H1 (cell line): Measurements from ENCODE around the gene CALY. TPM values are rescaled to one million over a fixed set of nuclear protein-coding genes. Genes with fewer than 3 reads are reported as not detected.
A peak's percentile ranks its signal among the peaks of the same experiment; 100 is the strongest.

ENCODE experiments used
- CTCF ChIA-PET: fragments of 300-600 bp; sonication (Branson Sonifier 250); formaldehyde crosslinking; loops from one replicate; lab custom pipeline; 2021; ENCODE audit not compliant: partially characterized antibody; lab: Charles Lee
- POLR2A ChIA-PET: fragments of 300-600 bp; sonication (Branson Sonifier 250); formaldehyde crosslinking; loops from one replicate; lab custom pipeline; 2021; ENCODE audit warnings: inconsistent platforms; ENCODE audit not compliant: partially characterized antibody; lab: Charles Lee
- DNase-seq, 2 experiments: peaks; one replicate each; pipeline versions ENCODE4 v3.0.0 to v3.0.0-alpha.2; 2010 to 2022; ENCODE audit warnings: low spot score in 2 of 2, low read depth in 1 of 2, mixed read lengths in 1 of 2
- FAIRE-seq: peaks from 2 replicates; lab custom pipeline; 2011; peaks lifted over from hg19 to GRCh38; lab: Jason Lieb, UNC
- H2AFZ ChIP-seq: 2 replicates; pipeline ENCODE4 v1.8.1; 2012; ENCODE audit warnings: low read length, inconsistent platforms
- H2AK5ac ChIP-seq: 2 replicates; pipeline ENCODE4 v1.6.1; 2013; ENCODE audit warnings: low read depth, low read length
- H2BK120ac ChIP-seq: replicated peaks from 2 replicates; pipeline ENCODE3; 2013; ENCODE audit warnings: low read depth, low read length, inconsistent platforms
- H2BK12ac ChIP-seq: 2 replicates; pipeline ENCODE4 v1.6.1; 2013; ENCODE audit warnings: low read depth, low read length
- H2BK15ac ChIP-seq: 2 replicates; pipeline ENCODE4 v1.6.1; 2013; ENCODE audit warnings: low read length
- H2BK20ac ChIP-seq: 2 replicates; pipeline ENCODE4 v1.6.1; 2013; ENCODE audit warnings: low read length
- H2BK5ac ChIP-seq: 2 replicates; pipeline ENCODE4 v1.6.1; 2013; ENCODE audit warnings: low read depth, low read length
- H3K14ac ChIP-seq: 2 replicates; pipeline ENCODE4 v1.6.1; 2013; ENCODE audit warnings: inconsistent platforms; ENCODE audit not compliant: insufficient read length
- H3K18ac ChIP-seq: 2 replicates; pipeline ENCODE4 v1.6.1; 2013; ENCODE audit warnings: low read length; ENCODE audit errors: extremely low read depth
- H3K23ac ChIP-seq: 2 replicates; pipeline ENCODE4 v1.6.1; 2013; ENCODE audit warnings: inconsistent platforms; ENCODE audit not compliant: insufficient read length
- H3K23me2 ChIP-seq: 2 replicates; pipeline ENCODE4 v1.6.1; 2013; ENCODE audit warnings: low read depth, low read length
- H3K27ac ChIP-seq: 2 replicates; pipeline ENCODE4 v1.6.1; 2011; ENCODE audit warnings: low read depth, low read length, inconsistent platforms
- H3K27me3 ChIP-seq, 4 experiments: replicated peaks in 1 of 4; 1 replicate in 1 of 4; 2 replicates in 3 of 4; pipeline versions ENCODE4 v1.6.1 to v1.8.1; 2011 to 2013; ENCODE audit warnings: low read length in 3 of 4, mild to moderate bottlenecking in 3 of 4, inconsistent platforms in 2 of 4, mixed read lengths in 2 of 4, moderate library complexity in 1 of 4; ENCODE audit not compliant: control insufficient read depth in 3 of 4, insufficient read depth in 3 of 4; ENCODE audit errors: extremely low read depth in 1 of 4
- H3K36me3 ChIP-seq, 4 experiments: 2 replicates each; pipeline versions ENCODE4 v1.6.1 to v1.8.1; 2011 to 2013; ENCODE audit warnings: mild to moderate bottlenecking in 4 of 4, low read length in 3 of 4, moderate library complexity in 2 of 4, control low read depth in 1 of 4, inconsistent platforms in 1 of 4; ENCODE audit not compliant: insufficient read depth in 4 of 4, control insufficient read depth in 2 of 4
- H3K4ac ChIP-seq: replicated peaks from 2 replicates; pipeline ENCODE3; 2013; ENCODE audit warnings: low read length, low read depth, mixed read lengths, inconsistent platforms; ENCODE audit not compliant: insufficient read length
- H3K4me1 ChIP-seq, 4 experiments: replicated peaks in 1 of 4; 1 replicate in 1 of 4; 2 replicates in 3 of 4; pipeline versions ENCODE4 v1.6.1 to v1.8.1; 2011 to 2013; ENCODE audit warnings: low read length in 3 of 4, inconsistent platforms in 2 of 4, mixed read lengths in 1 of 4; ENCODE audit not compliant: insufficient read depth in 4 of 4, control insufficient read depth in 3 of 4
- H3K4me2 ChIP-seq, 2 experiments: 2 replicates each; pipeline versions ENCODE4 v1.6.1 to v1.8.1; 2011 to 2013; ENCODE audit warnings: low read depth in 2 of 2, low read length in 2 of 2, control low read depth in 1 of 2, inconsistent platforms in 1 of 2, mild to moderate bottlenecking in 1 of 2; ENCODE audit not compliant: insufficient read depth in 1 of 2
- H3K4me3 ChIP-seq, 4 experiments: fragments of 200-600, 300-600 bp in 1 of 4; sonication (generic), shearing (Covaris generic), sonication (Bioruptor Twin) in 1 of 4; 2 replicates each; pipeline versions ENCODE4 v1.5.1 to v1.8.1; 2011 to 2016; ENCODE audit warnings: low read length in 4 of 4, low read depth in 3 of 4, control low read depth in 2 of 4, inconsistent platforms in 2 of 4, mild to moderate bottlenecking in 2 of 4, mixed read lengths in 1 of 4, moderate library complexity in 1 of 4; ENCODE audit not compliant: insufficient read depth in 2 of 4; ENCODE audit errors: extremely low read depth in 1 of 4
- H3K56ac ChIP-seq: replicated peaks from 2 replicates; pipeline ENCODE3; 2013; ENCODE audit warnings: low read depth, mild to moderate bottlenecking, mixed read lengths, low read length, inconsistent platforms; ENCODE audit not compliant: insufficient read length
- H3K79me1 ChIP-seq: 2 replicates; pipeline ENCODE4 v1.6.1; 2013; ENCODE audit warnings: low read depth, low read length, control low read depth
- H3K79me2 ChIP-seq, 2 experiments: 2 replicates each; pipeline versions ENCODE4 v1.6.1 to v1.8.1; 2012 to 2013; ENCODE audit warnings: low read length in 2 of 2, mild to moderate bottlenecking in 2 of 2, inconsistent platforms in 1 of 2; ENCODE audit not compliant: insufficient read depth in 2 of 2, control insufficient read depth in 1 of 2
- H3K9ac ChIP-seq, 4 experiments: replicated peaks in 1 of 4; 1 replicate in 1 of 4; 2 replicates in 3 of 4; pipeline versions ENCODE4 v1.6.1 to v1.8.1; 2011 to 2013; ENCODE audit warnings: low read depth in 3 of 4, low read length in 3 of 4, control low read depth in 2 of 4, mild to moderate bottlenecking in 2 of 4, moderate library complexity in 2 of 4, inconsistent platforms in 1 of 4; ENCODE audit errors: extremely low read depth in 1 of 4
- H3K9me3 ChIP-seq, 2 experiments: 2 replicates each; pipeline versions ENCODE4 v1.6.1 to v1.8.1; 2012 to 2013; ENCODE audit warnings: mild to moderate bottlenecking in 2 of 2, moderate library complexity in 2 of 2, control low read depth in 1 of 2, inconsistent platforms in 1 of 2, low read depth in 1 of 2, low read length in 1 of 2, mixed read lengths in 1 of 2; ENCODE audit not compliant: insufficient read depth in 2 of 2
- H4K20me1 ChIP-seq, 2 experiments: replicated peaks in 1 of 2; 2 replicates each; pipeline versions ENCODE3 to v1.8.1; 2011 to 2013; ENCODE audit warnings: inconsistent platforms in 2 of 2, low read length in 2 of 2, mild to moderate bottlenecking in 1 of 2; ENCODE audit not compliant: insufficient read depth in 2 of 2, control insufficient read depth in 1 of 2
- H4K5ac ChIP-seq: 2 replicates; pipeline ENCODE4 v1.6.1; 2013; ENCODE audit warnings: low read length, low read depth, mixed read lengths, inconsistent platforms; ENCODE audit not compliant: insufficient read length
- H4K8ac ChIP-seq: 2 replicates; pipeline ENCODE4 v1.8.0; 2013; ENCODE audit warnings: mild to moderate bottlenecking, moderate library complexity, low read length, inconsistent platforms; ENCODE audit not compliant: insufficient read depth; ENCODE audit errors: extremely low read depth
- H4K91ac ChIP-seq: replicated peaks from 2 replicates; pipeline ENCODE3; 2013; ENCODE audit warnings: low read length, mixed read lengths, inconsistent platforms; ENCODE audit not compliant: insufficient read length
- BACH1 ChIP-seq: IDR thresholded peaks from 2 replicates; pipeline ENCODE4 v1.6.1; 2012; ENCODE audit warnings: low read length, improper control_type of control experiment
- WGBS, 2 experiments: shearing (Covaris generic) in 1 of 2; methylation state at CpG; one replicate each; pipeline versions ENCODE4 v1.1.6 to v1.1.7; 2013 to 2015; ENCODE audit warnings: low lambda C conversion rate in 2 of 2, mixed read lengths in 2 of 2, inconsistent platforms in 1 of 2, low coverage in 1 of 2, missing lambda C conversion rate in 1 of 2; ENCODE audit not compliant: insufficient replicate concordance in 2 of 2, insufficient coverage in 1 of 2, insufficient read length in 1 of 2; ENCODE audit errors: extremely low coverage in 1 of 2, missing lambda C conversion rate in 1 of 2; 5-methylcytosine and 5-hydroxymethylcytosine counted together
- polyA plus RNA-seq, 7 experiments: library from polyadenylated mRNA; depleted of rRNA in 3 of 7; stranded (reverse) in 5 of 7; unstranded in 2 of 7; fragments of >200 nt in 5 of 7; fragments of 200-250 nt in 2 of 7; gene quantifications; 1 replicate in 5 of 7; 2 replicates in 1 of 7; 4 replicates in 1 of 7; pipeline versions ENCODE4 v1.2.1 to v1.2.3, GENCODE V29; 2011 to 2013; ENCODE audit warnings: missing spikeins in 2 of 7, mixed read lengths in 2 of 7
- total RNA-seq: library from RNA; stranded (reverse); fragmentation: NEBNext Ultra II Directional; extraction: Animal tissue kit (Norgen Biotek cat#: 25700); gene quantifications from 2 replicates; pipeline ENCODE4 v1.2.1, GENCODE V29; 2021
- TF ChIP-seq, protein P1 (sequence below): IDR thresholded peaks from 2 replicates; pipeline ENCODE4 v1.6.1; 2012; ENCODE audit warnings: inconsistent platforms
- TF ChIP-seq, protein P2 (sequence below): IDR thresholded peaks from 2 replicates; pipeline ENCODE4 v1.6.1; 2012; ENCODE audit warnings: inconsistent platforms

The CALY gene
- total and polyA plus RNA-seq, 2 of the 8 experiments (the other 6 are each of a cell fraction or from before 2014, with no cell fraction given): 1.3 to 1.5 TPM

DNA sequence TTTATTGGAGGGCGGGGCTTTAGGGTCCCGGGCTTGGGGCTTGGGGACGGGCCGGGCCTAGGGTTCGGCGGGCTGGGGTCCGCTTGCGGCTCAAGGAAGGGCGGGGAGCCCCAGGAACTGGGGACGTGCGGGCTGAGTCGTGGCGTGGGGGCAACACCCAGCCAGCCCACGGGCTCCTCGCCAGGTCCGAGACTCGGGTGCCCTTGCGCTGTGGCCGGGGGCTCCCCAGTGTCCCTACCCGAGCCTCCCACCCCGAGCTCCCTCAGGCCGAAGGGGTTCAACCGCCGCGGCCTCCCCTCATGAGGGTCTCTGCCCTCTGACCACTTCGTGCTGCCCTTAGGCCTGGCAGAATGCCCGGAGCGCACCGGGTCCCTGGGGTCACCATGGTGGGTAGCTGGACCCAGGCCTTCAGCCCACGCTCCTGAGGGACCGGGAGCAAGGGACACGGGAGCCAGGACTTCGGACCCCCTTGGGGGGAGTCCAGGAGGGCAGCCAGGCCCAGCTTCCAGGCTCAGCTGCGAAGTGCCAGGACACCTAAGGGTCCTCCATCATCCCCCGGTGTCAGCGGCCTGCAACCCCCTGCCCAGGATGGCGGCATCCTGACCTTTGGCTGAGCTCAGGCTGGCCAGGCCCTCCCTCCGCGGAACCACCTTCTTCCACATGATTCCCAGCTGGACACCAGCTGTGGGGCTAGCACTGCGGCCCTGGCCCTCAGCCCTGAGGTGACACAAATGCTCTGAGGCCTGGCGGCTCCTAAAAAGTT is 21.6 kb upstream of the CALY start:
- Histone ChIP-seq H4K20me1 (peaks cover 7 to 16% of the 10 kb centered on the region in 2 experiments), H3K23ac (no peak overlapping the region), H3K18ac (no peak overlapping the region), H3K14ac (no peak overlapping the region), H2BK20ac (no peak overlapping the region), H3K27me3 (peaks cover 0 to 19% (median 7%) of the 10 kb centered on the region in 4 experiments; a peak in 5 of 7 replicates), H2BK12ac (0 out of 2 replicates have a peak overlapping the region, but pooled peaks have one; percentile 27), H3K36me3 (peaks cover 4 to 13% (median 10%) of the 10 kb centered on the region in 4 experiments; a peak in 7 of 8 replicates), H3K27ac (no peak overlapping the region), H3K79me1 (no peaks in the 10 kb centered on the region; the same call in 1 of the 2 replicates), H3K9me3 (no peaks in the 10 kb centered on the region), H4K91ac (no peak overlapping the region), H2AFZ (peak overlapping the region; percentile 19; the same call in 1 of the 2 replicates), H3K79me2 (no peaks in the 10 kb centered on the region), H2BK5ac (no peak overlapping the region), H3K9ac (no peak overlapping the region), H2AK5ac (no peak overlapping the region), H3K23me2 (peaks cover 6% of the 10 kb centered on the region; the same call in 1 of the 2 replicates), H2BK15ac (no peak overlapping the region), H4K5ac (no peak overlapping the region), H3K4me2 (no peak overlapping the region; a peak in 1 of 4 replicates), H4K8ac (peak overlapping the region; percentile 28; the same call in 1 of the 2 replicates), H2BK120ac (no peak overlapping the region), H3K56ac (no peak overlapping the region), H3K4me1 (peaks cover 0 to 6% (median 3%) of the 10 kb centered on the region in 4 experiments; a peak in 3 of 7 replicates), H3K4ac (no peak overlapping the region), H3K4me3 (no peak overlapping the region; a peak in 1 of 8 replicates)
- DNase-seq (peak in 1 of 2 experiments; percentile 55), FAIRE-seq (no peak)
- WGBS, 2 experiments: 93% methylated on average over 19 of the region's 41 CpGs; no CpG with 5 or more reads in 1 of the 2 experiments
- TF ChIP-seq, protein P1, sequence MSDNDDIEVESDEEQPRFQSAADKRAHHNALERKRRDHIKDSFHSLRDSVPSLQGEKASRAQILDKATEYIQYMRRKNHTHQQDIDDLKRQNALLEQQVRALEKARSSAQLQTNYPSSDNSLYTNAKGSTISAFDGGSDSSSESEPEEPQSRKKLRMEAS: no peak
- no peak for TF ChIP-seq BACH1
- TF ChIP-seq, protein P2, sequence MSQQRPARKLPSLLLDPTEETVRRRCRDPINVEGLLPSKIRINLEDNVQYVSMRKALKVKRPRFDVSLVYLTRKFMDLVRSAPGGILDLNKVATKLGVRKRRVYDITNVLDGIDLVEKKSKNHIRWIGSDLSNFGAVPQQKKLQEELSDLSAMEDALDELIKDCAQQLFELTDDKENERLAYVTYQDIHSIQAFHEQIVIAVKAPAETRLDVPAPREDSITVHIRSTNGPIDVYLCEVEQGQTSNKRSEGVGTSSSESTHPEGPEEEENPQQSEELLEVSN: no peak
- CTCF ChIA-PET: interaction anchor here (1.2 to 2.1 kb wide), 3 partner anchors 11 to 51 kb away, joined by 3 to 9 read pairs (median 9); no protein-coding TSS in a partner anchor
- POLR2A ChIA-PET: interaction anchor here (0.9 to 5.0 kb wide), 14 partner anchors 10 to 51 kb away, joined by 3 to 38 read pairs (median 6); partner anchors contain the start of genes CALY, ECHS1 and PRAP1
